AG08395 (cell line): ENCODE results near the gene SYS1.
"Not testable (repeated sequence)": the region's sequence is repeated elsewhere in the genome, so short reads cannot be mapped to it uniquely, and the experiment has no call there.

Source experiments
- DNase-seq: peaks from one replicate; pipeline ENCODE4 v3.0.0; 2012; ENCODE audit warnings: mixed read lengths, low spot score

SYS1 gene

DNA sequence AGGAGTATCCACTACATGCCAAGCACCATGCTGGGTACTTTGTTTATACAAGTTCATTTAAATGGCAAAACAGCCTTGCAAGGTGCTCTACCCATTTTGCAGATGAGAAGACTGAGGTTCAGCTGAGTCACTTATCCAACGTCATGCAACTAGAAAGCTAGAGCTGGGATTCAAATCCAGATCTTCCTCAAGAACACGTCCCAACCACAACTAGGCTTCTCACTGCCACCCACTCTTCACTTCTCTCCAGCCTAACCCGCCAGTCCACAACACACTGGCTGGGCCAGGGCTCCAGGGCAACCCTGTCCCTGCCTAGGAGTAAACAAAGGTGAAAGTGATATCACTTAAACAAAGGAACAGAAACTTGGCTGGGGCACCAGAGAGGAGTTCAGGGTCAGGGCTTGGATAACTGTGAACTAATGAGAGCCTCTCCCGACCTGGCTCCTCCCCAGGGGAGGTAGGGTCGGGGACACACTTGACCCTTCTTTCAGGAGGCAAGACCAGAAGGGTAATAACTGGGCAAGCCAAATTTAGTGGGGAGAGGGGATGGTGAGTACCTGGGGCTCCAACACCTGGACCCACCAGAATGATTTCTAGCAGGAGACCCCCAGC lies 22.6 kb upstream of the SYS1 start:
- no peak for DNase-seq

DNA sequence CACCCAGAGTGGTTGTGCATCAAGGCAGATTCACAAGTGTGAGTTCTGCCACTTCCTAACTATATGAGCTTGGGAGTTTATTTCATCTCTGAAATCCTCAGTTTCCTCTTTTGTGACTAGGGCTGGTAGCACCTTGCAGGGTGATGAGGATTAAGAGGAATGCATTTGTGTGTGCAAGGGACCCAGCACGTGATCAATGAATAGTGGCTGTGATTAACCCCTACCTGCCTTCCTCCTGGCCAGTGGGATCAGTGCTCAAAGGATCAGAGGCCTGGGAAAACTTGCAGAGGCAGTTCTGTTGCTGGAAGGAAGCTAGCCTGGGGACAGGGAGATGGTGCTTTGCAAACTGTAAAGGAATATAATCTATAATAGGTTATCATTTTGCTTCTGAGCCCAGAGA lies 22.0 kb upstream of the SYS1 start:
- no peak for DNase-seq

DNA sequence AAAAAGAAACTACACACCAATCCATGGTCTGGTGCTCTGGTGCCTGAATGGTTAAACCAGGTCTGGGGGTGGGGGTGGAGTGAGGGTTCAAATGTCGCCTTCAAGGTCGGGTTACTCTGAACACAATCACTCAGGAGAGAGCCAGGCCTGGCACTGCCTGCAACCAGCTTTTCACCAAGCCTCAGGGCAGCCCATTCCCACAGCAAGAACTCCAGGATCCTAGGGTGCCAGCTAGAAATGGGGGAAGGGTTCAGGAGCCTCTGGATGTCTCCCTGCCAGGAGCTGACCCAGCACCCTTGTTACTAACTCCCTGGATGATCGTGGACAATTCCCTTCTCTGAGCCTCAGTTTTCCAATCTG lies 21.4 kb upstream of the SYS1 start:
- no peak for DNase-seq

DNA sequence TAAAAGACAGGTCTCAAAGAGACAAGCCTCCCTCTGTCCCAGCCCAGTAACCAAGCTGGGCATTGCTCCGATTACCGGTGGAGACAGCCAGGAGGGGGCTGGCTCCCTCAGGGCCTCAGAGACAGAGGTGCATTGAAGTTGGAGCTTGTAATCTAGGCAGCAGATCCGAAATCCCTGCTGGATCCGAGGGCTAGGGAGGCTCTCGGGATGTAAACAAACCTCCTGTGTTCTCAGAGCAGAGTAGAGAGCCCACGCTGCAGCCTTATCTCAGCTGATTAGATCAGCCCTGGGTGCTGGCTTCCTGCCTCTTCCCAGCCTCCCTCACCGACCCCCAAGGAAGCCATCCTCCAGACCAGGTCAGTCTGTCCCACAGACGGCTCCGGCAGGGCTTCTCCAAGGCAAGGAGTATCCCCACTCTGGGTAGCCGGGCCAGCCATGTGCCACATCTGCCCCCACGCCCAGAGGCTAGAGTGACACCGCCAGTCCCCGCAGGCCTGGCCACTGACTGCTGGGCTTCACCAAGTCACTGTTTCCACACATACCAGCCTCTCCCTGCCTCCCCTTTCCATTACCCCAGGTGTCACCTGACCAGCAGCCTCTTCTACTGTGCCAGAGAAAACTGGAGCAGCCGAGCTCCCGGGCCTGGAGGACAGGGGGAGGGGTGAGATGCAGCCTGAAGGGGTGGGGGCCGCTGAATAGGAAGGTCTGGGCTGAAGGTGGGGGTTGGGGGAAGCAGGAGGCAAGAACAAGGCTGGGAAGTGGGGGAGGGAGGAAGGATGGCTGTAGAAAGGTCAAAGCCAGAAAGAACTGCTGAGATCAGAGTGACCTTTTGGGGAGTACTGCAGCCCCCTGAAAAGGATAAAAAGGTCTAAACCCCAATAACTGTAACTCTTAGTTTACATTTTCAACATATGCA lies 20.8 kb upstream of the SYS1 start:
- peak; percentile 55 for DNase-seq

DNA sequence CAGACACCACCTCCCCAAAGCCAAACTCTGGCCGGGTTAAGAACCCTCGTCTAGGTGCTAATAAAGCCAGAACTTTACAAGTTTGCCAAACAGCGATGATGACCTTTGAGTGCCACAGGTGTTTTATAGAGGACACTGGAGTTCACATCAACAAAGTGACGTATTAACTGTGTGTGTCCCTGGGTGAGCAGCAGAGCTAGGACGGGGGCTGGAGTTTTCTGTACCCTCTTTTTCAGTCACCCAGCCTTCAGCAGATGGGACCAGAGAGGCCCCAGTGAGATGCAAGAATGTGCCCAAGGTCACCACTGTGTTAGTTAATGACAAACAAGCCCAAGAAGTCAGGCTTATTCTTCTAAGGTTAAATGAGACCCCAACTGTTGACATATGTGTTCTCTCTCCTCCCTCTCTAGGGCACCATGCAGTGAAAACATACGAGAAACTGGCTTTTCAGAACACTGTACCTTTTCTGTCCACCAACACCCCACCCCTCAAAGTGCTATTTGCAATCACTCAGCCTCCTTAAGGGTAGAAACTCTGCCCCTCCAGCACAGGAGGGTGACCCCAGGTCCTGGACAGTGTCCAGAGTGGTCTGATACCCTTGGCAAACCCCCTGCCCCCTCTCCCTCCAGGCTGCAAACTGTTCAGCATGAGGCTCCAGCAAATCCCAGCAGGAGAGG lies 20.0 kb upstream of the SYS1 start:
- no peak for DNase-seq

DNA sequence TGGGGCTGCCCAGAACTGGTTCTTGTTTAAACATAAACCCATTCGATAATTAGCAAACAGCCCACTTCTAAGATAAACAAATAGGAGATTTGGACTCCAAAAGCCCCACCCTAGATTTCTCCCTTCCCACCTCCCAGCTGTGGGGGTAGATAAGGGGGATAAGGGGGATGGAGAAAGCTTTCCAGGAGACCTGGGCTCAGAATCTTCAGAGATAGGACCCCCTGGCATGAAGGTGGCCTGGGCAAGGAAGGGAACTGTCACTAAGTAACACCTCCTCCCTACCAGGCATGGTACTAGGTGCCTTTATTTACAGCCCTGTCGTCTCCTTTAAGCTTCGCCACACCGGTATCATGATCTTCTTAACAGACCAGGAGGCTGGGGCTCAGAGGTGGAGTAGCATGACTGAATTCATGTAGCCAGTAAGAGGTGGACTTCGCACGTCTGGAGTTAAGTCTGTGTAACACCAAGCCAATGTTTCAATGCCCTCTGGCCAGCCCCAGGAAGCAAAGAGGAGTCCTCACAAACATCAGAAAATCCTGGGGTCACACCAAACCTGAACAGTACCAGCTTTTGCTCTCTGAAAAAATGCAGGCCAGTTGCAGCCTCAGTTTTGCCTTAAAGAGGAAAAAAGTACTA lies 19.3 kb upstream of the SYS1 start:
- no peak for DNase-seq

DNA sequence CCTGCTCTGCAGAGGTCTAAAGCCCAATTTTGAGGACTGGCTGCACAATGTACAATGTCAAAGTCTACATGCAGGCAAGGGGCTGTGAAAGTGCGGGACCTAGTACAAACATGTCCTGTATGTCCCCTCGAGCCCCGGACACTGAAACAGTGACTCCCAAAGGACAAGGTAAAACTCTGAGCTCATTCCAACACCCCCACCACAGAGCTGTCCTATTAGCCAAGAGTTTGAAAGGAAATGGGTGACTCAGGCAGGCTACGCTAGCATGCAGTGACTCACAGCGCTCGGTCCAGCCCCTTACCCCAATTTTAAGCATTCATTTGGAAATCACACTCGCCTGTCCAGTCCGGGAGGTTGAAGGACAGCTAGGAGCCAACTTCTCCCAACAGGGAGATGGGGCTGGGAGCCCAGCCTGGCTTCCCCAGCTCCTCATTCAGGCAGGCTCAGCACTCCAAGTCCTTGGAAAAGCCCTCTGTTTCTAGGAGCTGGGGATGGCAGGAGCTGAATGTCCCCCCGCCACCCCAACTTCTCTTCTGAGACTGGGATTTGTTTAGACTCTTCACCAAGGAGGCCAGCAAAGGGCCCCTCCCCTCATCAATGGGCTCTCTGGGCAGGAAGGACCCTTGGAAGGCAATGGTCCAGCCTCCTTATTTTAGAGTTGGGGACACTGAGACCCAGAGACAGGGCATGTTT lies 18.6 kb upstream of the SYS1 start:
- peak; percentile 85 for DNase-seq

DNA sequence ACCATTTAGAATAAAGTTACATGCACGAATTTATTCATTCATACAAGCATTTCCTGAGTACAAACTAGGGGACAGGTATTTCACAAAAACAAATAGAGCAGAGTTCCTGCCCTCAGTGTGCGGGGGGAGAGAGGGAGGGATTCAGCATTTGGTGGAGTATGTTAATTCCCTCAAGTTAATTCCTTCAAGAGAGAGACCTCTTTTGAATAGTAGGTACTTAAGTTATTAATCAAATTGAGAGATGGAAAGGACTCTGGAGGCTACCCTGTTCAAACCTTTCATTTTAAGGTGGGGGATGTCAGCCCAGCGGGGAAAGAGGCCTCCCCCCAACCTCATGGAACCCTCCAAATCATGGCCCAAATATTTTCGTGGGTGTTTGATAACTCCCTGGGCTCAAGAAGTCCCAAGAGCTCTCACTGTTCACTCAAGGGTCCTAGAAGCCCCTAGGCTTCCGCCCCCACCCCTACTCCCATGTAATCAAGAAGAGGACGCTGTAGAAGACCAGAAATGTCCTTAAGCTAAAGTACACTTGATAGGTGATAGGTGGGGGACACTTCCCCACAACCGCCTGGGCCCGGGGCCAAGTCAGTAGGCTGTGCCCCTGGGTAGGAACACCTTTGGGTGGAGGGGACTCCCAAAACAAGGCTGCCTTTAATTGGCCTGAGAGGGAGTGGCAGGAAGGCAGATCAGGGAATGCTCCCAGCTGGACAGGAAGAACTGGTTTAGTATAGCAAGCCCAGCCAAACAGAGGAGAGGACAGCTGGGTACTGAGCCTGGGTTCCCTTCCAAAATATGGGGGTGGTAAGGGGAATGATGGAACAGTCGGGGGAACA lies 17.6 kb upstream of the SYS1 start:
- DNase-seq: no peak

DNA sequence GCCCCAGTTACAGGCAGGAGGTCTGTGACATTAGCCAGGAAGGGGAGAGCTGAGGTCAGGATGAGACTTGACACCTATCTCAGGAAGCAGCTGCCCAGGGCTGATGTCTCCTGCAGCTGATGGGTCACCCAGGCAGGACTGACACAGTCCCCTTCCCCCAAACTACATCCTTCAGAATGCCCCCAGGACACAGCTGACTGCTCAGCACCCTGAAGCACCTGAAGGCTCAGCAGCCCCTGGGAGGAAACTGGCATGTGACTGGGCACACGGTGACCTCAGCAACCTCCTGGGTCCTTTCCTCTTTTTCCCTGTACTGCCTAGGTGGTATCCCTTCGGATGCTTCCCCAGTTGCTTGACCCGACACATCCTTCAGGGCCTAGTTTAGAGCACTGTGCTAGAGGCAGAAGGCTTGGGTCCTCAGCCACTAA lies 16.7 kb upstream of the SYS1 start:
- no peak for DNase-seq

DNA sequence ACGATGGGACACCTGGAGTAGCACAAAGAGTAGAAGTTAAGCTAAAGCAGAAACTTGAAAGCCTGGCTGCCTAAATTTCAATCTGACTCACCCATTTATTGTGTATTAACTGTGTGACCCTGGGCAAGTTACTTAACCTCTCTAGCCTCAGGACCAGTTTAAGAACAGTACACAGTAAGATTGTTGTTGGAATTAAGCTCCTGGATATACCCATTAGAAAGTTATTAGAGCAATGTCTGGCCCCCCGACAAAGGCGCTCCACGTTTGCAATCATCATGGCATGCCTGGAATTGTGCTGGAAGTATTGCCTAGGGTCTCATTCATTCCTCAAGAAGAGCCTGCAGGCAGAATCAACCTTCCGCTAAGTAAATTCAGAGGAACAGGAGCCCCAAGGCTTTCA lies 16.1 kb upstream of the SYS1 start:
- DNase-seq: no peak

DNA sequence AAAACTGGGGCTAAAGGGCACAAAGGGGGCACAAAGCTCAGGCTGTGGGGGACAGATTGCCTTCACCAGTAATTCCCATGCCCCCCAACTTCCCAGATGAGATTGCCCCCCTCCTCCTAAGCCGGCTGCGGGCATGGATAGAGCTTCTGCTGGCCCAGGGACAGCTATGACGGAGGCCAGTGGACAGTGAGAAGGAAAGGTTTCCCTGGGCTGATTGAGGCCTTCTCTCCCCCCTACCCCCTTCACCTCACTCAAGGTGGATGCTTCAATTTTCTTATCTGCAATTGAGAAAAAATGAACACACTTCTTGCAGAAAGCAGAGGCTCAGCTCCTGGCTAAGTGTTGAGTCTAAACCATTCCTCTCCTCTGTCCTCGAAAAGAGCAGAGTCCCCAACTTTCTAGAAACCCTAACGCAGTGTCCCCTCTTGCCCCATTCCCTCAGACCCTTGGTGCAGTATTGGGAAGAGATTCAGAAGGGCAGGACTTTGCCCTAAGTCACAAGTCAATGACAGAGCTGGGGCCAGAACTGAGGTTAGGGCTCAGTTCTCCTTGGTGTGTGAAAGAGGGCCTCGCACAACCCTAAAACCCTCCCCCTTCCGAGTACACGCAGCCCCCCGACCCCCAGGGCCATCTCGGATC lies 15.5 kb upstream of the SYS1 start:
- DNase-seq: no peak

DNA sequence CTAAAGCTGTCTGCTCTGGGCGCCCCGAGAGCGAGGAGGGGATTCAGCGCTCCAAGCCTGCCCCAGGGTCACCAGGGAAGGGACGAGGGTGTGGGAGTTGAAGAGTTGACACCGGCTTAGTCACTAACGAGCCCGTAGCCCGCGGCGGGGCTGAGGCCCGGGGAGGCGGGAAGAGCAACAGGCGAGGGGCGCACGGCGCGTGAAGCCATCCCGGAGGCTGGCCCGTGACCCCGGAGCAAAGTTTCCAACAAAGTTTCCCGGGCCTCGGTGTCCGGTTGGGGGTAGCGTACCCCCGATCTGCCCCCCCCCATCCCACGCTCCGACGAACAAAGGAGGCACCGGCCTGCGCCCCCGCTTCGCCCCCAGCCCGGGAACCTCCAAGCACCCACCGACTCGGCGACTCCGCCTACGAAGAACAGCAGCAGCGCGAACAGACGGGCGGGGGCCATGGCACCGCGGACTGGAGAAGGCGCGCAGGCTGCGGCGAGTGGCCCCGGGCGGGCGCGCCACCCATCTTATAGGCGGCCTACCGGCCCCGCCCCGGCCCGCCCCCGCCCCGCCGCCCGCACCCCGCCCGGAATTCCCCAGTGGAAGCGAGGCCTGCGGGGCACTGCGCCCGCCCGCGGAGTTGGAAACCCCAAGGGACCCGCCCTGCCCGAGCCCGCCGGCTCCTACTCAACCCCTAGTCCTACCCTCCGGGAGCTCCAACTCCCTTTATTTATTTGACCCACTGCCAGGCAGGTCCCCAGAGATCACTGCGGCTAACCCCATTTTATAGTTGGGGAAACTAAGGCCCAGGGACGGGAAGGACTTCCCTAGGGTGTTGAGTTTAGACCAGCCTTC lies 14.8 kb upstream of the SYS1 start, which contains the start of gene SDC4:
Gene SDC4, minus strand, starts transcription at position 489 of the 843 bp plus-strand sequence. Its CDS starts 40 bp downstream, at position 449.
- peak; percentile 88 for DNase-seq

DNA sequence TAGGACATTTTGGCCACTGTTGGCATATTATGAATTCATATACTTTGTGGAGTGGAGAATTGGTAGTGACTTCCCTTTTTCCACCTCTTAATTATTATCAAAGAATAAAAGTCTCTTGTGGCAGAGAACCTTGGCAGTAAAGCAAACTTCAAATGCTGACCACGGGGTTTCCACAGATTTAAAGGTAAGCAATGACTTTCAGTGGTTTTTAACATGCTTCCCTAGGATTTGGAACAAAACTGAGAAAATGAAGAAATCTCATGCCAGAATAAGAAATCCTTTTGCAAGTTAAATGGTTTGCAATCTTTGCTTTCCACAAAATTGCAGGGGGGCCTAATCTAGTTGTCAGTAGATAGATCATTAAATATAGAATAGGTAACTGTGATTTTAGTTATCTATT lies 12.7 kb upstream of the SYS1 start:
- DNase-seq: no peak

DNA sequence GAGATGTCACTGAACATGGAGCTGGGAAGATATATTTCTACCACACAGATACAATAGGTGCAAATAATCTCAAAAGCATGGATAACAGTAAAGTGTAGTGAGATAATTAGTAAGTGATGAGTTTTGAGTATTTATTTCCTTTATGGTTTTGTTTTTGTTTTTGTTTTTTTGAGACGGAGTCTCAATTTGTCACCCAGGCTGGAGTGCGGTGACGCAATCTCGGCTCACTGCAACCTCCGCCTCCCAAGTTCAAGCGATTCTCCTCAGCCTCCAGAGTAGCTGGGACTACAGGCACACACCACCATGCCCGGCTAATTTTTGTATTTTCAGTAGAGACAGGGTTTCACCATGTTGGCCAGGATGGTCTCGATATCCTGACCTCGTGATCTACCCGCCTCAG lies 12.2 kb upstream of the SYS1 start:
- not testable (repeated sequence) for DNase-seq

DNA sequence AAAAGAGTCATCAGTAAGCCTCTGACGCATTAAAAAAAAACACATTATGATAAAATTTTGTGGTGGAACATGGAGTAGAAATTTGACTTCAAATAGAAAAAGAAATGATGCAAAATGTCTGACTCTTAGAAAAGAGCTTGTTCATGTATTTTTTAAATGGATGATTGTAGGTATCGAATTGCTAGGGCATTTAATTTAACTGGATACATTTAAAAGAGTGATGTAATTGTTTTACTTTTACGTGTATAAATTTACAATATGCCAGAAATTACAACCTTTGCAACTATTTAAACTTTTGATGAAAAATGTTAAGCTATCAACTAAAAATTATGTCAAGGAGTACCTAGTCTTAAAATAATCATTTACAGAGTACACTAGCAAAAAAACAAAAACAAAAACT lies 10.2 kb upstream of the SYS1 start:
- no peak for DNase-seq

DNA sequence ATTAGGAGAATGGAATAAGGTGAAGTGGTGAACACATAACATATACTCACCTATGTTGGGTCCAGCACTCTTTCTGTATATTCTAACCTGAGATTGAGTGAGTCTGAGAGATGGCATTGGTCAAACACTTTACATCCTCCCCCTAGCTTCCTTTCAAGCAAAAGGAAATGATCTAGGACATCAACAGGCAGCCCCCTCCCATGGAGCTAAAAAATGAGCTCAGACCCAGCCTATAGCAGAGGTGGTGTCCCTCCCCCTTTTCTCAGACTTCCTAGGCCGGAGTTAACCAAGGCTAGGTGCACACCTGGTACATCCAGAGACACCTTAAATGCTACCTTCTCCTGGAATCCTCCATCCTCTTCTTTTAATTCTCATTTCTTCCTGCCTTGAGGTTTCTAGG lies 9.2 kb upstream of the SYS1 start:
- no peak for DNase-seq

DNA sequence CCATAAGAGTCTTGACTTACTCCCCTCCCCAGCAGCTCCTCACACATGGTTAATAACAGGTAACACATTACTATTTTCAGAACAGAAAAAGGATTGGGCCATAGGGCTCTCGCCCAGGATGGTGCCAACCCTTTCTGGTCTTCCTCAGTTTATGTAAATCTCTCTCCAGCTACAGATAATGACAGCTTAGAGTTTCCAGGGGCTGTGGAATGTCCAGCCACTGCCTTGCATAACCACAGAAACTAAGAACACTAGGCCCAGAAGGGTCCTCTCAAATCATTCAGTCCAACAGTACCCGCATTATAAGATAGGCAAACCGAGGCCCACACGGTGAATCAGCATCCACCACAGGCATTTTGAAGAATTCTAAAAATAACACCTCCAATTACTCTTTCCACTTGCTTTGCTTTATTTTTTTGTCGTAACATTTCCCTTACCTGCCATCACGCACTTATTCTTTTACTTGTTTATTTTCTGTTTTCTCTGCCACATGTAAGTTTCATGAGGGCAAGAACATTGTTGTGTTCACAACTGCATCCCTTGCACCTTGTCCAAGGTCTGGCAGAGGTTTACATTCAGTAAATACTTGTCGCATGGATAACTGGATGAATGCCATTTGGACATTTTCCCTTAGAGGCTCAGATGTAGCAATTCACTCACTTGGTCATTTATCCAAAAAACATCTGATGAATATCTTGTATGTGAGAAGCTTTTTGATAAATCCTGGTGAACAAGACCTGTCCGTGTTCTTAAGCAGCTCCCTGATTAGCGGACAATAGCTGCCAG lies 8.3 kb upstream of the SYS1 start:
- no peak for DNase-seq

DNA sequence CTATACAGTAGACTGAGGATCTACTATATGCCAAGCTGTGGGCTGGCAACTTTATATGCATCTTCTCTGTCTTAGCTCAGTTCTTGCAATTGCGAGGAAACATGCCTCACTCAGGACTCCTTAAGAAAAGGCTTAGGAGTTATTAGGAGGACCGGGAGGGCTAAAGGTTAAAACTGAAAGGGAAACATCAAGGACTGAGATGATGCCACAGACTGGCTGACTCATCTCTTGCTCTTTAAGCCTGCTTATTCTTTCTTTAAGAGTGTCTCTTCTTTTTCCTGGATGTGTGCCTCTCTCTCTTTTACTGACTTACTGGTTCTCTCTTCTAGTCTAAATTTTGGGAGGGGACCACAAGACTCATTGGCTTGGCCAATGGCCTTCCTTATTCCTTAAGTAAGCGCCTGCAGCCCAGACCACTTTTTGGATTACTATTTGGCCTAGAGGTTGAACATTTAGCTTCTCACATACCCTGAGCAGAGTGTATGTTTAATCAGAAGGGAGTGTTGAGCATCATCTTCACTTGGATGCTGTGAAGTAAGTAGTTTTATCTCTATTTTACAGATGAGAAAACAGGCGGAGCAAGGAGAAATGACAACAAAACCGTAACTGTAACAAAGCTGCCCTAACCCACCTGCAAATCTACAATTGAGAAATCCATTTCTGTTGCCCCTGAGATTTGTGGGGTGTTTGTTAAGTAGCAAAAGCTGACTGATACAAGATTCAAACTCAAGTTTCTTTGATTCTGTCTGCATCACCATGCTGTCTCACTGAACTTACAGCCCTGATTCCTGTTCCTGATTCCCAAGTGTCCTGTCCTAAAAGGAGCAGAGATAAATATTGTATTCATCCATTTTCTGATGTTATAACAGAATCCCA lies 7.5 kb upstream of the SYS1 start:
- peak; percentile 59 for DNase-seq
